ENCODE results near the gene LRRC37B. TPM values are rescaled to one million over a fixed set of nuclear protein-coding genes. Genes with fewer than 3 reads are reported as not detected.
"Not testable (repeated sequence)": the region's sequence is repeated elsewhere in the genome, so short reads cannot be mapped to it uniquely, and the experiment has no call there.

LRRC37B gene
- total and polyA plus RNA-seq, 2 donors (not counting 1 experiment from before 2014, with no cell fraction given): 16.3 to 40.6 TPM

- H3K9me3 Mint-ChIP-seq (ENCODE audit: insufficient read depth); intact Hi-C loops (cut with micrococcal nuclease); H3K4me3 ChIP-seq (ENCODE audit: control extremely low read depth in 1 of 5, extremely low read depth in 1 of 5, insufficient read depth in 1 of 5, low read depth in 2 of 5, low read length in 4 of 5); H3K27ac ChIP-seq (ENCODE audit: low read length in 2 of 2); H3K79me2 ChIP-seq (ENCODE audit: control insufficient read depth, insufficient read depth, low read length); H3K4me1 Mint-ChIP-seq; H3K4me3 Mint-ChIP-seq; H3K27ac Mint-ChIP-seq; POLR2A ChIA-PET; H3K4me2 ChIP-seq (replicated peaks; ENCODE audit: low read depth, low read length, poor library complexity, severe bottlenecking); DNase-seq; CTCF ChIA-PET; H3K27me3 Mint-ChIP-seq; ATAC-seq (ENCODE audit: low read depth); H3K9me3 ChIP-seq (ENCODE audit: control extremely low read depth in 1 of 3, control insufficient read depth in 2 of 3, insufficient read depth in 1 of 3, low read length in 2 of 3); H2AFZ ChIP-seq (ENCODE audit: insufficient read depth, low read depth, low read length, poor library complexity, severe bottlenecking); H3K27me3 ChIP-seq (replicated peaks in 1 of 4; ENCODE audit: control extremely low read depth in 1 of 4, control insufficient read depth in 3 of 4, insufficient read depth in 4 of 4, low read length in 3 of 4); H3K4me1 ChIP-seq (ENCODE audit: control insufficient read depth in 2 of 2, insufficient read depth in 2 of 2, low read length in 2 of 2); H3K9ac ChIP-seq (ENCODE audit: low read length); H4K20me1 ChIP-seq (ENCODE audit: control insufficient read depth, insufficient read depth, low read length, poor library complexity, severe bottlenecking): not testable (repeated sequence)
- no CpG with 5 or more reads among the region's 1 CpG for WGBS (ENCODE audit: insufficient coverage)
- H3K36me3 ChIP-seq (replicated peaks in 1 of 2; ENCODE audit: control extremely low read depth in 1 of 2, control insufficient read depth in 1 of 2, extremely low read depth in 1 of 2, insufficient read depth in 2 of 2, low read length in 1 of 2): peaks cover 1 to 10% of the 10 kb centered on the region in 2 experiments
Measured at GRCh38 chr17:32033812-32034211, 26.6 kb downstream of the LRRC37B start.

GRCh38 chr17:32040246-32040645 lies 33.1 kb downstream of the LRRC37B start:
- H3K4me2 ChIP-seq (replicated peaks; ENCODE audit: low read depth, low read length, poor library complexity, severe bottlenecking); H3K9me3 ChIP-seq (ENCODE audit: control extremely low read depth in 1 of 3, control insufficient read depth in 2 of 3, insufficient read depth in 1 of 3, low read length in 2 of 3); H4K20me1 ChIP-seq (ENCODE audit: control insufficient read depth, insufficient read depth, low read length, poor library complexity, severe bottlenecking); H3K79me2 ChIP-seq (ENCODE audit: control insufficient read depth, insufficient read depth, low read length); ATAC-seq (ENCODE audit: low read depth); POLR2A ChIA-PET; H3K4me3 Mint-ChIP-seq; H3K27ac ChIP-seq (ENCODE audit: low read length in 2 of 2); H3K4me1 ChIP-seq (ENCODE audit: control insufficient read depth in 2 of 2, insufficient read depth in 2 of 2, low read length in 2 of 2); CTCF ChIA-PET; H3K4me3 ChIP-seq (ENCODE audit: control extremely low read depth in 1 of 5, extremely low read depth in 1 of 5, insufficient read depth in 1 of 5, low read depth in 2 of 5, low read length in 4 of 5); H3K27me3 ChIP-seq (replicated peaks in 1 of 4; ENCODE audit: control extremely low read depth in 1 of 4, control insufficient read depth in 3 of 4, insufficient read depth in 4 of 4, low read length in 3 of 4); H3K9ac ChIP-seq (ENCODE audit: low read length); H3K27me3 Mint-ChIP-seq; H2AFZ ChIP-seq (ENCODE audit: insufficient read depth, low read depth, low read length, poor library complexity, severe bottlenecking); H3K27ac Mint-ChIP-seq; intact Hi-C loops (cut with micrococcal nuclease); DNase-seq; H3K9me3 Mint-ChIP-seq (ENCODE audit: insufficient read depth); H3K4me1 Mint-ChIP-seq: not testable (repeated sequence)
- peaks cover 1 to 10% of the 10 kb centered on the region in 2 experiments for H3K36me3 ChIP-seq (replicated peaks in 1 of 2; ENCODE audit: control extremely low read depth in 1 of 2, control insufficient read depth in 1 of 2, extremely low read depth in 1 of 2, insufficient read depth in 2 of 2, low read length in 1 of 2)
- WGBS (ENCODE audit: insufficient coverage): 97% methylated on average over 17 of the region's 17 CpGs

GRCh38 chr17:32041306-32041875 lies 34.2 kb downstream of the LRRC37B start:
- H3K4me2 ChIP-seq (replicated peaks; ENCODE audit: low read depth, low read length, poor library complexity, severe bottlenecking); H3K4me1 ChIP-seq (ENCODE audit: control insufficient read depth in 2 of 2, insufficient read depth in 2 of 2, low read length in 2 of 2); H2AFZ ChIP-seq (ENCODE audit: insufficient read depth, low read depth, low read length, poor library complexity, severe bottlenecking); H3K27ac ChIP-seq (ENCODE audit: low read length in 2 of 2); H3K9ac ChIP-seq (ENCODE audit: low read length); H3K36me3 ChIP-seq (replicated peaks in 1 of 2; ENCODE audit: control extremely low read depth in 1 of 2, control insufficient read depth in 1 of 2, extremely low read depth in 1 of 2, insufficient read depth in 2 of 2, low read length in 1 of 2); H3K27ac Mint-ChIP-seq; ATAC-seq (ENCODE audit: low read depth); DNase-seq; H4K20me1 ChIP-seq (ENCODE audit: control insufficient read depth, insufficient read depth, low read length, poor library complexity, severe bottlenecking); H3K27me3 ChIP-seq (replicated peaks in 1 of 4; ENCODE audit: control extremely low read depth in 1 of 4, control insufficient read depth in 3 of 4, insufficient read depth in 4 of 4, low read length in 3 of 4); H3K4me3 ChIP-seq (ENCODE audit: control extremely low read depth in 1 of 5, extremely low read depth in 1 of 5, insufficient read depth in 1 of 5, low read depth in 2 of 5, low read length in 4 of 5); H3K27me3 Mint-ChIP-seq; H3K9me3 Mint-ChIP-seq (ENCODE audit: insufficient read depth); H3K9me3 ChIP-seq (ENCODE audit: control extremely low read depth in 1 of 3, control insufficient read depth in 2 of 3, insufficient read depth in 1 of 3, low read length in 2 of 3); POLR2A ChIA-PET; CTCF ChIA-PET; H3K79me2 ChIP-seq (ENCODE audit: control insufficient read depth, insufficient read depth, low read length); H3K4me1 Mint-ChIP-seq; H3K4me3 Mint-ChIP-seq; intact Hi-C loops (cut with micrococcal nuclease): not testable (repeated sequence)
- 100% methylated on average over 14 of the region's 19 CpGs for WGBS (ENCODE audit: insufficient coverage)

- H3K27me3 ChIP-seq (replicated peaks in 1 of 4; ENCODE audit: control extremely low read depth in 1 of 4, control insufficient read depth in 3 of 4, insufficient read depth in 4 of 4, low read length in 3 of 4); H3K36me3 ChIP-seq (replicated peaks in 1 of 2; ENCODE audit: control extremely low read depth in 1 of 2, control insufficient read depth in 1 of 2, extremely low read depth in 1 of 2, insufficient read depth in 2 of 2, low read length in 1 of 2); ATAC-seq (ENCODE audit: low read depth); H3K9ac ChIP-seq (ENCODE audit: low read length); H2AFZ ChIP-seq (ENCODE audit: insufficient read depth, low read depth, low read length, poor library complexity, severe bottlenecking); H3K27me3 Mint-ChIP-seq; H3K9me3 ChIP-seq (ENCODE audit: control extremely low read depth in 1 of 3, control insufficient read depth in 2 of 3, insufficient read depth in 1 of 3, low read length in 2 of 3); H4K20me1 ChIP-seq (ENCODE audit: control insufficient read depth, insufficient read depth, low read length, poor library complexity, severe bottlenecking); H3K4me1 ChIP-seq (ENCODE audit: control insufficient read depth in 2 of 2, insufficient read depth in 2 of 2, low read length in 2 of 2); H3K27ac ChIP-seq (ENCODE audit: low read length in 2 of 2); intact Hi-C loops (cut with micrococcal nuclease); POLR2A ChIA-PET; H3K4me2 ChIP-seq (replicated peaks; ENCODE audit: low read depth, low read length, poor library complexity, severe bottlenecking); H3K9me3 Mint-ChIP-seq (ENCODE audit: insufficient read depth); H3K27ac Mint-ChIP-seq; H3K4me3 ChIP-seq (ENCODE audit: control extremely low read depth in 1 of 5, extremely low read depth in 1 of 5, insufficient read depth in 1 of 5, low read depth in 2 of 5, low read length in 4 of 5); H3K4me3 Mint-ChIP-seq; H3K4me1 Mint-ChIP-seq; DNase-seq; H3K79me2 ChIP-seq (ENCODE audit: control insufficient read depth, insufficient read depth, low read length); CTCF ChIA-PET: not testable (repeated sequence)
- WGBS (ENCODE audit: insufficient coverage): 100% methylated on average over 6 of the region's 11 CpGs
Measured at GRCh38 chr17:32042266-32042665, 35.1 kb downstream of the LRRC37B start.

All from B cell (primary cell).